Activated naive CD8-positive, alpha-beta T cell treated with anti-CD3 and anti-CD28 coated beads for 36 hours (primary cell): ENCODE results near the gene RAPGEFL1. TPM values are rescaled to one million over a fixed set of nuclear protein-coding genes. Genes with fewer than 3 reads are reported as not detected.
"Not testable (repeated sequence)": the region's sequence is repeated elsewhere in the genome, so short reads cannot be mapped to it uniquely, and the experiment has no call there.

Source experiments
- DNase-seq: peaks from one replicate; pipeline ENCODE4 v3.0.0; 2021
- H3K27ac Mint-ChIP-seq: one replicate; pipeline ENCODE4 v1.8.0; 2022; ENCODE audit warnings: mild to moderate bottlenecking, moderate library complexity, mixed read lengths
- H3K27me3 Mint-ChIP-seq: one replicate; pipeline ENCODE4 v1.8.0; 2022; ENCODE audit warnings: mild to moderate bottlenecking, mixed read lengths
- H3K36me3 Mint-ChIP-seq: one replicate; pipeline ENCODE4 v1.8.0; 2021; ENCODE audit warnings: mild to moderate bottlenecking, mixed read lengths
- H3K4me1 Mint-ChIP-seq: one replicate; pipeline ENCODE4 v1.8.0; 2021; ENCODE audit warnings: mixed read lengths
- H3K4me3 Mint-ChIP-seq: one replicate; pipeline ENCODE4 v1.8.0; 2022; ENCODE audit warnings: mild to moderate bottlenecking, moderate library complexity, mixed read lengths
- H3K9me3 Mint-ChIP-seq: one replicate; pipeline ENCODE4 v1.8.0; 2022; ENCODE audit warnings: mixed read lengths
- total RNA-seq, 2 experiments: library from RNA; stranded (reverse); gene quantifications; one replicate each; pipeline ENCODE4 v1.2.3, GENCODE V29; 2021

RAPGEFL1 gene
- total RNA-seq, 2 experiments from 2014 or later: 4.3 to 5.1 TPM

- Mint-ChIP-seq H3K36me3 (peaks cover 6% of the 10 kb centered on the region), H3K4me1 (peaks cover 20% of the 10 kb centered on the region), H3K27ac (peak overlapping the region; percentile 99), H3K4me3 (peak overlapping the region; percentile 88), H3K27me3 (no peaks in the 10 kb centered on the region), H3K9me3 (no peaks in the 10 kb centered on the region)
- DNase-seq: no peak
Measured at GRCh38 chr17:40218006-40218739, 40.9 kb downstream of the RAPGEFL1 start.

GRCh38 chr17:40218740-40219593 is 41.7 kb downstream of the RAPGEFL1 start, which contains the start of gene WIPF2:
WIPF2 (plus strand) TSS chr17:40219304; CDS start chr17:40256460, 37,156 bp downstream.
- DNase-seq: peak; percentile 97
- no peaks in the 10 kb centered on the region for H3K27me3 Mint-ChIP-seq
- H3K4me3 Mint-ChIP-seq: peak within 1 kb of the TSS; percentile 88
- peak within 1 kb of the TSS; percentile 99 for H3K27ac Mint-ChIP-seq
- peaks cover 6% of the 10 kb centered on the region for H3K36me3 Mint-ChIP-seq
- H3K9me3 Mint-ChIP-seq: no peaks in the 10 kb centered on the region
- peaks cover 22% of the 10 kb centered on the region for H3K4me1 Mint-ChIP-seq

GRCh38 chr17:40219594-40220338 is 42.5 kb downstream of the RAPGEFL1 start:
- H3K4me3 Mint-ChIP-seq: peak overlapping the region; percentile 88
- DNase-seq: peak; percentile 27
- peak overlapping the region; percentile 74 for H3K27ac Mint-ChIP-seq
- no peaks in the 10 kb centered on the region for H3K9me3 Mint-ChIP-seq
- peaks cover 24% of the 10 kb centered on the region for H3K4me1 Mint-ChIP-seq
- no peaks in the 10 kb centered on the region for H3K27me3 Mint-ChIP-seq
- peaks cover 10% of the 10 kb centered on the region for H3K36me3 Mint-ChIP-seq

GRCh38 chr17:40224718-40225550 is 47.7 kb downstream of the RAPGEFL1 start:
- Mint-ChIP-seq H3K9me3 (no peaks in the 10 kb centered on the region), H3K4me3 (no peak overlapping the region), H3K27me3 (no peaks in the 10 kb centered on the region), H3K27ac (no peak overlapping the region), H3K36me3 (peaks cover 14% of the 10 kb centered on the region), H3K4me1 (peaks cover 24% of the 10 kb centered on the region)
- DNase-seq: no peak

- Mint-ChIP-seq H3K36me3 (peaks cover 14% of the 10 kb centered on the region), H3K4me1 (peaks cover 16% of the 10 kb centered on the region)
- H3K27ac Mint-ChIP-seq, H3K4me3 Mint-ChIP-seq, H3K27me3 Mint-ChIP-seq, H3K9me3 Mint-ChIP-seq, DNase-seq: not testable (repeated sequence)
Measured at GRCh38 chr17:40229146-40229545, 51.9 kb downstream of the RAPGEFL1 start.

- no peak for DNase-seq
- peaks cover 8% of the 10 kb centered on the region for H3K36me3 Mint-ChIP-seq
- no peak overlapping the region for H3K27ac Mint-ChIP-seq
- no peaks in the 10 kb centered on the region for H3K27me3 Mint-ChIP-seq
- H3K4me1 Mint-ChIP-seq: peaks cover 6% of the 10 kb centered on the region
- no peak overlapping the region for H3K4me3 Mint-ChIP-seq
- no peaks in the 10 kb centered on the region for H3K9me3 Mint-ChIP-seq
Measured at GRCh38 chr17:40230670-40231069, 53.4 kb downstream of the RAPGEFL1 start.

GRCh38 chr17:40231928-40232327 is 54.7 kb downstream of the RAPGEFL1 start:
- not testable (repeated sequence) for H3K36me3 Mint-ChIP-seq, H3K4me3 Mint-ChIP-seq, H3K9me3 Mint-ChIP-seq, DNase-seq, H3K27ac Mint-ChIP-seq, H3K4me1 Mint-ChIP-seq, H3K27me3 Mint-ChIP-seq

GRCh38 chr17:40241252-40241834 is 64.1 kb downstream of the RAPGEFL1 start:
- Mint-ChIP-seq H3K36me3 (peaks cover 4% of the 10 kb centered on the region), H3K27me3 (no peaks in the 10 kb centered on the region), H3K4me1 (peaks cover 25% of the 10 kb centered on the region), H3K27ac (no peak overlapping the region), H3K4me3 (no peak overlapping the region), H3K9me3 (no peaks in the 10 kb centered on the region)
- no peak for DNase-seq

GRCh38 chr17:40242774-40243173 is 65.5 kb downstream of the RAPGEFL1 start:
- peaks cover 7% of the 10 kb centered on the region for H3K36me3 Mint-ChIP-seq
- H3K4me1 Mint-ChIP-seq: peaks cover 23% of the 10 kb centered on the region
- no peak for DNase-seq
- H3K27me3 Mint-ChIP-seq: no peaks in the 10 kb centered on the region
- H3K9me3 Mint-ChIP-seq: no peaks in the 10 kb centered on the region
- H3K27ac Mint-ChIP-seq: no peak overlapping the region
- no peak overlapping the region for H3K4me3 Mint-ChIP-seq

- Mint-ChIP-seq H3K4me1 (peaks cover 27% of the 10 kb centered on the region), H3K27ac (no peak overlapping the region), H3K27me3 (no peaks in the 10 kb centered on the region), H3K9me3 (no peaks in the 10 kb centered on the region), H3K36me3 (peaks cover 7% of the 10 kb centered on the region), H3K4me3 (no peak overlapping the region)
- DNase-seq: no peak
Measured at GRCh38 chr17:40243761-40244160, 66.5 kb downstream of the RAPGEFL1 start.

GRCh38 chr17:40244255-40244654 is 67.0 kb downstream of the RAPGEFL1 start:
- peaks cover 7% of the 10 kb centered on the region for H3K36me3 Mint-ChIP-seq

More at GRCh38 chr17:40244255-40244654, 67.0 kb downstream of the RAPGEFL1 start:
- H3K4me3 Mint-ChIP-seq: no peak overlapping the region
- no peaks in the 10 kb centered on the region for H3K27me3 Mint-ChIP-seq
- no peak overlapping the region for H3K27ac Mint-ChIP-seq
- no peak for DNase-seq
- peaks cover 28% of the 10 kb centered on the region for H3K4me1 Mint-ChIP-seq
- no peaks in the 10 kb centered on the region for H3K9me3 Mint-ChIP-seq
